ENCODE measurements around the gene GET4.
A peak's percentile ranks its signal among the peaks of the same experiment; 100 is the strongest.

GET4 gene

GRCh38 chr7:832167-832967 is 44.0 kb upstream of the GET4 start, which contains the start of gene SUN1:
TSS of gene SUN1 (plus strand) at chr7:832476. CDS start at chr7:832525, 49 bp downstream.
- H3K9ac ChIP-seq = no peak within 1 kb of the TSS
- peak within 1 kb of the TSS; percentile 75 for H3K4me2 ChIP-seq (ENCODE audit: low read length)
- H3K36me3 ChIP-seq (ENCODE audit: control insufficient read depth, insufficient read depth, low read length) = no peaks in the 10 kb centered on the region
- no peak within 1 kb of the TSS for H2AFZ ChIP-seq
- no peaks in the 10 kb centered on the region for H3K9me3 ChIP-seq (ENCODE audit: control insufficient read depth, low read length)
- peak within 1 kb of the TSS; percentile 58 for H3K27ac ChIP-seq
- no peak for TF ChIP-seq CTCF (IDR thresholded peaks at IDR 0.05)
- peak within 1 kb of the TSS; percentile 54 for H3K4me3 ChIP-seq (ENCODE audit: low read depth, low read length)
- H3K27me3 ChIP-seq (ENCODE audit: control insufficient read depth, insufficient read depth, low read length) = no peaks in the 10 kb centered on the region
- H3K4me1 ChIP-seq = peaks cover 3% of the 10 kb centered on the region
- H3K79me2 ChIP-seq = peaks cover 66% of the 10 kb centered on the region

GRCh38 chr7:832968-833424 is 43.4 kb upstream of the GET4 start:
- Histone ChIP-seq H3K27me3 (ENCODE audit: control insufficient read depth, insufficient read depth, low read length) (no peaks in the 10 kb centered on the region), H3K4me1 (peaks cover 3% of the 10 kb centered on the region), H3K9me3 (ENCODE audit: control insufficient read depth, low read length) (no peaks in the 10 kb centered on the region), H3K4me2 (ENCODE audit: low read length) (peak overlapping the region; percentile 75), H3K4me3 (ENCODE audit: low read depth, low read length) (no peak overlapping the region), H3K9ac (no peak overlapping the region), H2AFZ (no peak overlapping the region), H3K79me2 (peaks cover 63% of the 10 kb centered on the region), H3K36me3 (ENCODE audit: control insufficient read depth, insufficient read depth, low read length) (no peaks in the 10 kb centered on the region), H3K27ac (peak overlapping the region; percentile 58)
- no peak for TF ChIP-seq CTCF (IDR thresholded peaks at IDR 0.05)

- Histone ChIP-seq H2AFZ (no peak overlapping the region), H3K79me2 (peaks cover 62% of the 10 kb centered on the region), H3K4me2 (ENCODE audit: low read length) (no peak overlapping the region), H3K9me3 (ENCODE audit: control insufficient read depth, low read length) (no peaks in the 10 kb centered on the region), H3K4me1 (peaks cover 3% of the 10 kb centered on the region), H3K27me3 (ENCODE audit: control insufficient read depth, insufficient read depth, low read length) (no peaks in the 10 kb centered on the region), H3K4me3 (ENCODE audit: low read depth, low read length) (no peak overlapping the region), H3K36me3 (ENCODE audit: control insufficient read depth, insufficient read depth, low read length) (no peaks in the 10 kb centered on the region), H3K27ac (no peak overlapping the region), H3K9ac (no peak overlapping the region)
- TF ChIP-seq CTCF (IDR thresholded peaks at IDR 0.05) = no peak
Measured at GRCh38 chr7:833601-834258, 42.6 kb upstream of the GET4 start.

GRCh38 chr7:834277-834676 is 42.1 kb upstream of the GET4 start:
- Histone ChIP-seq H3K27ac (no peak overlapping the region), H3K4me2 (ENCODE audit: low read length) (no peak overlapping the region), H3K4me3 (ENCODE audit: low read depth, low read length) (no peak overlapping the region)

More at GRCh38 chr7:834277-834676, 42.1 kb upstream of the GET4 start:
- no peak overlapping the region for H2AFZ ChIP-seq
- H3K9me3 ChIP-seq (ENCODE audit: control insufficient read depth, low read length) = no peaks in the 10 kb centered on the region
- H3K9ac ChIP-seq = no peak overlapping the region
- peaks cover 61% of the 10 kb centered on the region for H3K79me2 ChIP-seq
- TF ChIP-seq CTCF (IDR thresholded peaks at IDR 0.05) = no peak
- no peaks in the 10 kb centered on the region for H3K36me3 ChIP-seq (ENCODE audit: control insufficient read depth, insufficient read depth, low read length)
- peaks cover 3% of the 10 kb centered on the region for H3K4me1 ChIP-seq
- H3K27me3 ChIP-seq (ENCODE audit: control insufficient read depth, insufficient read depth, low read length) = no peaks in the 10 kb centered on the region

All from parathyroid adenoma (tissue), 2 donors.